ENCODE measurements around the gene TMEM150C.
"Not testable (repeated sequence)": the region's sequence is repeated elsewhere in the genome, so short reads cannot be mapped to it uniquely, and the experiment has no call there.

TMEM150C gene

GRCh38 chr4:82569076-82569475 is 7.3 kb upstream of the TMEM150C start:
- no peak for DNase-seq (ENCODE audit: low read depth in 2 of 2)

DNA sequence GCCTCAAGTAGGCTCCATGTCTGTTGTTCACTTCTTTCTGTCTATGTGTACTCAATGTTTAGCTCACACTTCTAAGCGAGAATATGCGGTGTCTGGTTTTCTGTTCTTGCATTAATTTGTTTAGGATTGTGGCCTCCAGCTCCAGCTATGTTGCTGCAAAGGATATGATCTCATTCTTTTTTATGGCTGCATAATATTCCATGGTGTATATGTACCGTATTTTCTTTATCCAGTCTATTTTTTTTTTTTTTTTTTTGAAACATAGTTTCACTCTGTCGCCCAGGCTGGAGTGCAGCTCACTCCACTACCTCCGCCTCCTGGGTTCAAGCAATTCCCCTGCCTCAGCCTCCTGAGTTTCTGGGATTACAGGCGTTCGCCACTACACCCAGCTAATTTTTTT is 5.7 kb upstream of the TMEM150C start:
- DNase-seq (ENCODE audit: low read depth in 2 of 2), result no peak

- no peak for DNase-seq (ENCODE audit: low read depth in 2 of 2)
Measured at GRCh38 chr4:82562564-82562854, 721 bp upstream of the TMEM150C start.

- DNase-seq (ENCODE audit: low read depth in 2 of 2), result no peak
Measured at GRCh38 chr4:82560853-82561785, 669 bp downstream of the TMEM150C start.

DNA sequence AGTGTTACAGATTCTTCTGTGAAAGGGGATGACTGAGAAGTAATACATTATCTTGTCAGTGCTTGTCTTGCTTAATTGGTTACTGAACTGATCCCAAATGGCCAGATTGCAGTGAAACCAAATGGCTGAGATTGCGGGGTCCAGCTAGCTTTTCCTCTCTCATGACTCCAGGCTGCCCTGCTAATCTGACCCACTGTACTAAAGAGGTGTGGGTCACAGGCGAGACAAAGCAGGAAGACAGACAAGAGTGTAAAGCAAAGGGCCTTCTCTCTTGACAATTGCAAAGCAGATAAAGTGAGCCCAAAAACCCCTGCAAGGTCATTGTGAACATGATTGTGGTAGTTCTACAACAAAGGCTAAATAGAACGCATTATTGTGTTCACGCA is 2.1 kb downstream of the TMEM150C start:
- no peak for DNase-seq (ENCODE audit: low read depth in 2 of 2)

DNA sequence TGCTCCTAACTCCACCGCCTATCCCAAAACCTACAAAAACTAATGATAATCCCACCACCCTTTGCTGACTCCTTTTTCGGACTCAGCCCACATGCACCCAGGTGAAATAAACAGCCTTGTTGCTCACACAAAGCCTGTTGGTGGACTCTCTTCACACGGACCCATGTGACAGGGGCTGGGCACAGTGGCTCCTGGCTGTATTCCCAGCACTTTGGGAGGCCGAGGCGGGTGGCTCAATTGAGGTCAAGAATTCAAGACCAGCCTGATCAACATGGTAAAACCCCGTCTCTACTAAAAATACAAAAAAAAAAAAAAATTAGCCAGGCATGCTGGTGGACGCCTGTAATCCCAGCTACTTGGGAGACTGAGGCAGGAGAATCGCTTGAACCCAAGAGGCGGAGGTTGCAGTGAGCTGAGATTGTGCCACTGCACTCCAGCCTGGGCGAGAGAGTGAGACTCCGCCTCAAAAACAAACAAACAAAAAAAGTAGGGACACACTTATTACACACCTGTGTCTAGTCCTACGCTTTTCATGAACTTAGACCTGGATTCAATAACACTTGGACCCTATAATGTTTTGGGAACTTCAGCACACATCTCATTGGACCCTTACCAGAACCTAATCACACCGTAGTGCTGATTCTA is 2.6 kb downstream of the TMEM150C start:
- not testable (repeated sequence) for DNase-seq (ENCODE audit: low read depth in 2 of 2)

GRCh38 chr4:82555276-82555675 is 6.5 kb downstream of the TMEM150C start:
- DNase-seq (ENCODE audit: low read depth in 2 of 2), result no peak

GRCh38 chr4:82553020-82553419 is 8.8 kb downstream of the TMEM150C start:
- DNase-seq (ENCODE audit: low read depth in 2 of 2), result no peak

DNA sequence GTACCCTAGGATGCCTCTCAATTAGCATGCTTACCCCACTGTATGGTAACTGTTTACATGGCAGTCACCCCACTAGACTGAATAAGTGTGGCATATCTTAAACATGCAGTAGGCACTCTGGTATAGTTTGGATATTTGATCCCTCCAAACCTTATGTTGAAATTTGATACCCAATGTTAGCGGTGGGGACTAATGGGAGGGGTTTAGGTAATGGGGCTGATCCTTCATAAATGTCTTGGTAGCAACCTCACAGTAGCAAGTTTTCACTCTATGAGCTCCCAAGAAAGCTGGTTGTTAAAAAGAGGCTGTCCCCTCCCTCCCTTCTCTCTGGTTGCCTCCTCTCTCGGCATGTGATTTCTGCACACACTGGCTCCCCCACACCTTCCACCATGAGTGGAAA is 10.1 kb downstream of the TMEM150C start:
- no peak for DNase-seq (ENCODE audit: low read depth in 2 of 2)

GRCh38 chr4:82547850-82548249 is 13.9 kb downstream of the TMEM150C start:
- DNase-seq (ENCODE audit: low read depth in 2 of 2), result not testable (repeated sequence)

GRCh38 chr4:82543131-82543530 is 18.7 kb downstream of the TMEM150C start:
- no peak for DNase-seq (ENCODE audit: low read depth in 2 of 2)

DNA sequence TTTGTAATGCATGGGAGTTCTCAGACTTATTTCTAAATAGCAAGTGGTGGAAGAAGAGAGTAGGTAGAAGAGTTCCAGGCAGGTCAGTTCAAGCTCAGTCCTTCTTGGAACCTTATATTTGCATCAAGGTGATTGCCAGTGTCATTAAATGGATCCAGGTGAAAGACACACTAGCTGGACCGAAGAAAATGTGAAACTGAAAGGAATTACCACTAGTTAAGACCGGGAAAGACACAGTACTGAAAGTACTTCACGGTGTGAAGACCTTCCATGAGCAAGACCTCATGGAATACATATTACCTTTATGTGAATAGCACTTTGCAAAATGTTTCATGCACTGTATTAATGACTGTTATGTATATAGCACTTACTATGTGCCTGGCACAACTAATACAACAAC is 19.1 kb downstream of the TMEM150C start:
- DNase-seq (ENCODE audit: low read depth in 2 of 2), result no peak

- no peak for DNase-seq (ENCODE audit: low read depth in 2 of 2)
Measured at GRCh38 chr4:82529322-82529721, 32.5 kb downstream of the TMEM150C start.

GRCh38 chr4:82528868-82529267 is 32.9 kb downstream of the TMEM150C start:
- no peak for DNase-seq (ENCODE audit: low read depth in 2 of 2)

- no peak for DNase-seq (ENCODE audit: low read depth in 2 of 2)
Measured at GRCh38 chr4:82528074-82528473, 33.7 kb downstream of the TMEM150C start.

DNA sequence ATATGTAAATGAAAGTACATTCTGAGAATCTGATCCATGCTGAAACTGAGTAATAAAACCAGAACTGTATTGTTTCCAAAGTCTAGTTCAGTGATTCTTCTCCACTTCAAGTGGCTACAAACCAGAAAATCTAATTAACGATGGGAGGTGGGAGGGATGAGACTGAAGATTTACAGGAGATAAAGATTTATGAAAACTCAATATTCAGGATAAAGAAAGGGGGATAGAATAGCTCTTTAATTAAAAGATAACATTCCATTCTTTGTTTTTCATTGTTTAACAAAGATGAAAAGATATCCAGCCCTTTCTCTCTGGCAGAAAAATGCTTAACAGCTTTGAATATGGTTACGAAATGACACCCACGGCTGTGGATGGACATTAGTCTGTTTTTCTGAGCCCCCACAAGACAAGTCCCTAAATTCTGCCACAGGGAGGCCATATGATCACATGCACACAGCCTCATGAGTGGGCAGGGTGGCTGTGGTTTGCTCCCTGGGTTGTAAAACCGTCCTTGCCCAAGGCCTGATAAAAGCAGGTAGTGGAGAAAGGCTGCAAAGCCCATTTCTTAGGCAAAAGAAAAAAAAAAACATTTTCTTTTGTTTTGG is 36.4 kb downstream of the TMEM150C start:
- no peak for DNase-seq (ENCODE audit: low read depth in 2 of 2)

- DNase-seq (ENCODE audit: low read depth in 2 of 2), result no peak
Measured at GRCh38 chr4:82524570-82525152, 37.1 kb downstream of the TMEM150C start.

- DNase-seq (ENCODE audit: low read depth in 2 of 2), result no peak
Measured at GRCh38 chr4:82523179-82523578, 38.6 kb downstream of the TMEM150C start.

GRCh38 chr4:82522472-82522871 is 39.3 kb downstream of the TMEM150C start:
- no peak for DNase-seq (ENCODE audit: low read depth in 2 of 2)

GRCh38 chr4:82521283-82521682 is 40.5 kb downstream of the TMEM150C start:
- no peak for DNase-seq (ENCODE audit: low read depth in 2 of 2)

- DNase-seq (ENCODE audit: low read depth in 2 of 2), result no peak
Measured at GRCh38 chr4:82519776-82520175, 42.0 kb downstream of the TMEM150C start.

- no peak for DNase-seq (ENCODE audit: low read depth in 2 of 2)
Measured at GRCh38 chr4:82519072-82519471, 42.7 kb downstream of the TMEM150C start.

GRCh38 chr4:82517043-82517442 is 44.7 kb downstream of the TMEM150C start:
- no peak for DNase-seq (ENCODE audit: low read depth in 2 of 2)

All from activated CD4-positive, alpha-beta T cell treated with anti-CD3 and anti-CD28 coated beads for 24 hours (primary cell).